Measurements from ENCODE around the gene DLG2. TPM values are rescaled to one million over a fixed set of nuclear protein-coding genes. Genes with fewer than 3 reads are reported as not detected.

The DLG2 gene
- polyA plus RNA-seq, 6 donors from 2014 or later, result 0.93 to 2.4 (median 1.3) TPM

DNA sequence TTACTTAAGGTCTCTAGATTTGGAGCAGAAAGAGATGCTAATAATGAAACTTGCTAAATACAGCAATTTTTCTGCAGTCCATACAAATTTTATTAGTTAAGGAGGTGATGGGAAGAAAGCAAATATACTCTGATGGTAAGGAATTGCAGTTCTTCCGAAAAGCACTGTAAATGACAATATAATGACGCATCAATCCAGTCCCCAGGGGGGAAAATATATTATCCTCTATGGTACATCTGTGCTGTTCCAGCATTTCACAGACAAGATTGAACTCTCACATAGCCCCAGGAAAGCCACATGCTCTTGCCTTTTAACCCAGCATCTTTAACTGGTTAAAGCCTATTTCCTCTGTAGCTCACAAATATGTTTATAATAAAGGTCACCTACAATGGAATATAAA, 1924.3 kb downstream of the DLG2 start:
- no peaks in the 10 kb centered on the region for H3K4me1 Mint-ChIP-seq
- peaks cover 13 to 16% (median 15%) of the 10 kb centered on the region in 3 donors for H3K27me3 Mint-ChIP-seq
- H3K9me3 Mint-ChIP-seq, result no peaks in the 10 kb centered on the region
- H3K4me3 Mint-ChIP-seq, result no peak overlapping the region
- no peak overlapping the region for H3K27ac Mint-ChIP-seq
- no peaks in the 10 kb centered on the region for H3K36me3 Mint-ChIP-seq
- no peak for DNase-seq
- ATAC-seq (ENCODE audit: low read depth in 2 of 2), result no peak

DNA sequence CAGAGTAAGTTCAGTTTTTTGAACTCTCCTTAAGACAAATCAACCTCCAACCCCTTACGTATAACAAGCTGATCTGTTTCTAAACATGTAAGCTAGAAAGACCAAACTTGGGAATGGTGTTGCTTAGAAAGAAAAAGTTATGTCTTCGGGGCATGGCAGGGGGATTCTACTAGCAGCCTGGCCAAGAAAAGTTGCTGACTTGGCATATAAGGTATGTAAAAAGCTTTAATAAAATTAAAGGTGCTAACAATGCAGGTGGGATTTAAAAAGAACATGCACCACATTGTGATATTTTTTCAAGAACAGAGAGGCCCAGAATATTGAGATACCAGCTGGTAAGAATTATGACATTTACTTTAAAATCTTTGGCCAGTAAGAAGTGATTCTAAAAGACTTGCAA, 1929.6 kb downstream of the DLG2 start:
- H3K4me1 Mint-ChIP-seq, result no peaks in the 10 kb centered on the region
- ATAC-seq (ENCODE audit: low read depth in 2 of 2) (no peak), DNase-seq (no peak)
- H3K27me3 Mint-ChIP-seq, result peaks cover 22 to 28% (median 26%) of the 10 kb centered on the region in 3 donors
- no peak overlapping the region for H3K27ac Mint-ChIP-seq
- no peak overlapping the region for H3K4me3 Mint-ChIP-seq
- H3K36me3 Mint-ChIP-seq, result no peaks in the 10 kb centered on the region
- H3K9me3 Mint-ChIP-seq, result no peaks in the 10 kb centered on the region

DNA sequence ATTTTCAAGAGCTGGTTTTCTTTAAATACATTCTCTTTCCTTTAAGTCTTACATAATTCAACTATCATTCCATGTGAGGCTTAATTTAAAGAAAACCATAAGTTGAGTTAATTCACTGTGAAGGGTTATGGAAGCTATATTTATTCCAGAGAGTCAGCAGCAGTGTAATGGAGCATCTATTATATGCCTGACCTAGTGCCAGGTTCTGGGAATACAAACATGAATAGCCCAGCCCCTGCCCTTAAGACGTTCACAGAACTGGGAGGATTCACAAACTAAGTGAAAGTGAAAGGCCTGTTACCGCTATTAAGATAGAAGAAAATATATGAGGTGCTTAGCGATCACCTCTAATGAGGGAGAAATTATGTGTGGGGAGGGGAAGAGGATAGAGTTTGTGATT, 1932.1 kb downstream of the DLG2 start:
- ATAC-seq (ENCODE audit: low read depth in 2 of 2) (no peak), DNase-seq (no peak)
- no peaks in the 10 kb centered on the region for H3K9me3 Mint-ChIP-seq
- H3K27ac Mint-ChIP-seq, result no peak overlapping the region
- no peaks in the 10 kb centered on the region for H3K36me3 Mint-ChIP-seq
- H3K27me3 Mint-ChIP-seq, result peaks cover 19 to 28% (median 24%) of the 10 kb centered on the region in 3 donors
- H3K4me1 Mint-ChIP-seq, result no peaks in the 10 kb centered on the region
- H3K4me3 Mint-ChIP-seq, result no peak overlapping the region

DNA sequence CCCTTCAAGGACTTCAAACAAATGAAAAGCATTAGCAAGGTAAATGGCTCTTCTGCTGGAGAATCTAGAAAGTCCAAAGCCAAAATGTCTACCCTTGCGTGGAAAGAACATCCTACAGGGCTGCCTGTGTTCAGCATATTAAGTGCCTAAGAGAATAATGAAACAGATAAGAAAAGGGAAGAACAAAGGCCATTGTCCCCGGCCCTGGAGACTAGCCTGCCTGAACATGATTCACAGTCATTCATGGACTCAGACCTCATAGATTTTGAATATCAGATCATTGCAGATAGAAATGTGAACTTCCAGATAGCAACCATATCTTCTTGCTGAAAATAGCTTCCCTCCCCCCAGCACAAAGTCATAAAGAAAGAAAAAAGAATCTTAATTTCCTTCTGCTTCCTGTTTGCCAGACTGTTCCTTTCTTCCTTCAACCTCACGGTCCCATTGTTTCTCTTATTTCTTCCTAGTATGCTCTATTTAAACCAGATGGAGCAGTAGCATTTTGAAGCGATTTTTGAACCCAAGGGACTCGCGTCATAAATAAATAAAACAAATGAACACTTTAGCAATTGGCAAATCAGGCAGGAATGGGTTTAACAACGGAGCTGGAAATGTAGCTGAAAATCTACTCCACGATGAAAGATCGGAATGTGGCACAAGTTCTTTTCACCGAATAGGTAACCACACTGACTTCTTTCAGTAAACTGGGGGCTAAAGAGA, 1932.8 kb downstream of the DLG2 start:
- DNase-seq (no peak), ATAC-seq (ENCODE audit: low read depth in 2 of 2) (no peak)
- no peaks in the 10 kb centered on the region for H3K36me3 Mint-ChIP-seq
- peaks cover 19 to 28% (median 24%) of the 10 kb centered on the region in 3 donors for H3K27me3 Mint-ChIP-seq
- H3K4me3 Mint-ChIP-seq, result no peak overlapping the region
- no peaks in the 10 kb centered on the region for H3K9me3 Mint-ChIP-seq
- H3K27ac Mint-ChIP-seq, result peak overlapping the region in 1 of 6 donors; percentile 16
- no peaks in the 10 kb centered on the region for H3K4me1 Mint-ChIP-seq

DNA sequence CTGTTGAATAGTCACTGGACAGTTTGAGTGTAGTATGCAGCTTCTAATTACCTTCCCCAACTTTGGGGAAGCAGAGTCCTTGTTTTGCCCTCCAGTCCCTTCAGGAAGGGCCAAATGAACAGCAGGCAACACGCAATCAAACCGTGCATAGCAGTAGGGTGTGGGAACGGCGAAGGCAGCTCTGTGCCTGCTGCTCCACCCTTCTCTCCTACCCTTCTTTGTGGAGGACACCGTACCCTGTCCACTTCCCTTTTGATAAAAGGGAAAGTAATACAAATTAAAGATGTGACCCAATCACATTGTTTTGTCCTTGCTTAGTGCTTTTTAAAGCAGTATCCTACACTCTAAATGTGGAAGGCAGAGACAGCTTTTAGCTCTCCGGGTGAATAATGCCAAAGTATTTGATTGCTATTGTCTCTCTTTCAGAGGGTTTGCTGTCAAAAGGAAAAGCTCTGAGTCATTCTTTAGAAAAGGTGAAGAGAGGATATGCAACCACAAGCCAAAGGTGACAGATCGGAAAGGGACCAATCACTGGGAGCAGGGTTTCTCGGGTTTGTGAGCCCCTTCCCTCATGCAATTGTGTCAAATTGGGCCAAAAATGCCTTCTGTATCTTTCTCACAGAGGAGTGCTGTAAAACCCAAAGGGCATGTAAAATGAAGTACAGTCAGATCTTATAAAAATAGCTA, 1933.7 kb downstream of the DLG2 start:
- ATAC-seq (ENCODE audit: low read depth in 2 of 2), result no peak
- Mint-ChIP-seq H3K4me3 (no peak overlapping the region), H3K27me3 (peaks cover 19 to 28% (median 24%) of the 10 kb centered on the region in 3 donors), H3K27ac (no peak overlapping the region), H3K4me1 (no peaks in the 10 kb centered on the region), H3K9me3 (no peaks in the 10 kb centered on the region), H3K36me3 (no peaks in the 10 kb centered on the region)
- no peak for DNase-seq

DNA sequence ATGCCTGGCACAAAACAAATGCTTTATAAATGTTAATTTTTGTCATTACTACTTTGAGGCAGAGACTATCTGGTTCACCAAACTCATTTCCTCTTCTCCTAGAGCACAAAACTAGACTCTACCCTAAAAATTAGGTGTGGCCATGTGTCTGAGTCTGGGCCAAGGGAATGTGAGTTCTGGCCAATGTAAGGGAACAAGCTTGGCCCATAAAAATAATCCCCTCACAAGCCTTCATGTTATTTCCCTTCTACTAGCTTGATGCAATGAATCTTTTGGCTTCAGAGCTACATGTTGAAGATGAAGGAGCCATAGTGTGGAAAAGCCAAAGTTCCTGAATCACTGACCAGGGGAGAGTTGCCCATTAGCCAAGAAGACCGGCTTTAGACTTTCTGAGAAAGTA, 1934.5 kb downstream of the DLG2 start:
- DNase-seq, result no peak
- ATAC-seq (ENCODE audit: low read depth in 2 of 2), result no peak
- peaks cover 24 to 35% (median 26%) of the 10 kb centered on the region in 3 donors for H3K27me3 Mint-ChIP-seq
- H3K27ac Mint-ChIP-seq, result no peak overlapping the region
- H3K4me1 Mint-ChIP-seq, result no peaks in the 10 kb centered on the region
- H3K36me3 Mint-ChIP-seq, result no peaks in the 10 kb centered on the region
- H3K9me3 Mint-ChIP-seq, result no peaks in the 10 kb centered on the region
- H3K4me3 Mint-ChIP-seq, result no peak overlapping the region

DNA sequence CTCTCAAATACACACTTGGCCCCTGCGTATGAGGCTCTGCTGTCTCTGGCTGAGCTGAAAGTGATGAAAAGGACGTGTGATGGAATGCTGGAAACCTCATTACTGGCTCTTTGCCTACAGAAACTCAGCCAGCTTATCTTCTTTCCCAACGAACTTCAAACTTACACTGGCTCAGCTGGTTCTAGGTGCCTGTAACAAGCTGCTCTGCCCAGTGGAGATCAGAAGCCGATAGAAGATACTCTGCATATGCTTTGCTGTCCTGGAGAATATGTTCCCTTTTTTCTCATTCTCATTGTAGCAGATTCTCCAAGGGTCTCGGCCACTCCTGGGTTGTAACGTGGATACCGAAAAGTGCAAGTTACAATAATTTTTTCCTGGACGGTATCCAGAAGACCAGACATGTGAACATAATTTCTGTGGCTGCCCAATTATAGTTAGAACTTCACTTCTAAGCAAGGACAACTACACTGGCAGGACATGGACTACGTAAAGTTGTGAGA, 1935.6 kb downstream of the DLG2 start:
- no peak overlapping the region for H3K4me3 Mint-ChIP-seq
- H3K27ac Mint-ChIP-seq, result no peak overlapping the region
- no peaks in the 10 kb centered on the region for H3K9me3 Mint-ChIP-seq
- ATAC-seq (ENCODE audit: low read depth in 2 of 2), result no peak
- no peaks in the 10 kb centered on the region for H3K4me1 Mint-ChIP-seq
- H3K27me3 Mint-ChIP-seq, result peaks cover 24 to 35% (median 28%) of the 10 kb centered on the region in 3 donors
- no peak for DNase-seq
- no peaks in the 10 kb centered on the region for H3K36me3 Mint-ChIP-seq

DNA sequence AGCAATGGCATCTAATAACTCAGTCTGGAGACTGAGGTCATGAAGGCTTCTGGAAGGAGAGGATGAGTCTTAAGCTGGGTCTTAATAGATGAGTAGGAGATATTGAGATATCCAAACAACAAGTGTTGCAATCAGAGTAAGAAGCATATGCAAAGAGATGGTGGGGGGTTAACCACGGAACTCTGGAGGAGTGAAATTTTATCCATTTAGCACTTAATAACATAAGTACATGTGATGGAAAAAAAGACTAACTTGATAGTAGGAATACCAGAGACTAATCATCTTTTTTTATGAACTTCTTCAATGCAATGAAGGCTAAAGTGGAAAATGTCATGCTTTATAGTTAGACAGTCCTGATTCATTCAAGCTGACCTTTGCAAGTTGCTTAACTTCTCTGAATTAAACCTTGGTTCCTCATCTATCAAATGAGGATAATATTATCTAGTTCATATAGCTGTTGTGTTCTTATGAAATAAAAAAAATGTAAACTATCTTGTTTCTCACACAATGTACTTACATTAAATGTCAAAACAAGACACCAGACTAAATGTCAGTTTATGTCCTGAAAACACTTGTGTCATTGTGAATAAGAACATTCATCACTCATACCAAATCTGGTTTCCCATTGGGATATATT, 1937.9 kb downstream of the DLG2 start:
- ATAC-seq (ENCODE audit: low read depth in 2 of 2) (no peak), DNase-seq (no peak)
- H3K27ac Mint-ChIP-seq, result no peak overlapping the region
- H3K27me3 Mint-ChIP-seq, result peaks cover 27 to 35% (median 29%) of the 10 kb centered on the region in 3 donors
- H3K4me1 Mint-ChIP-seq, result no peaks in the 10 kb centered on the region
- peaks cover 0 to 3% (median 0%) of the 10 kb centered on the region in 7 donors for H3K9me3 Mint-ChIP-seq
- no peak overlapping the region for H3K4me3 Mint-ChIP-seq
- no peaks in the 10 kb centered on the region for H3K36me3 Mint-ChIP-seq

DNA sequence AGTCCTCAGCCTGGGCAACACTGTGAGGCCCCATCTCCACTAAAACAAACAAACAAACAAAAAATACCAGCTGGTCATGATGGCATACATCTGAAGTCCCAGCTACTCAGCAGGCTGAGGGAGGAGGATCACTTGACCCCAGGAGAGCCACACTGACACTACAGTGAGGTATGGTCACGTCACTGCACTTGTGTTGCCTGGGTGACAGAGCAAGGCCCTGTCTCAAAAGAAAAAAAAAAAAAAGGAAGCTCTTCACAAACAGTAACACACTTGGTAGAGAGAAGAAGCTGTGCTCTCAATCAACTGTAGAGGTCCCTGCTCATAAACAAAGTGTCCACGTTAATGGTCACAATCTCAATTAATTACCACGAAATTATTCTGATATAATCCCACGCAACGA, 1939.4 kb downstream of the DLG2 start:
- no peak for ATAC-seq (ENCODE audit: low read depth in 2 of 2)
- Mint-ChIP-seq H3K27me3 (peaks cover 28 to 42% (median 36%) of the 10 kb centered on the region in 3 donors), H3K9me3 (peaks cover 0 to 3% (median 0%) of the 10 kb centered on the region in 7 donors), H3K27ac (no peak overlapping the region), H3K36me3 (no peaks in the 10 kb centered on the region), H3K4me3 (no peak overlapping the region), H3K4me1 (peaks cover 0 to under 1% (median 0%) of the 10 kb centered on the region in 3 donors)
- DNase-seq, result no peak

DNA sequence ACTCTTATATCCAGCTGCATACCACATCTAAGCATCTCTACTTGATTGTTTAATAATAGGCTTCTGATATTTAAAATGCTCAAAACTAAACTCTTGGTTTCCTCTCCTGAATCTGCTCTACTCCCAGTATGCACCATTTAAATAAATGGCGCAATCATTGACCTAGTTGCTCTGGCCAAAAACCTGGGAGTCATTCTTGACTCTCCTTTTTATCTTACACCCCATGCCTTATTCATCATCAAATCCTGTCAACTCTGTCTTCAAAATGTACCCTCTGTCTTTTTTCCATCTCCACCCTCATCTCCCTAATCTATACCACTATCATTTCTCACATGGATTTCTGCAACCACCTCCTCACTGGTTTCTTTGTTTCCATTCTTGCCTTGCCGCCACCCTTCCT, 1941.4 kb downstream of the DLG2 start:
- Mint-ChIP-seq H3K36me3 (no peaks in the 10 kb centered on the region), H3K4me3 (no peak overlapping the region), H3K27me3 (peaks cover 33 to 37% (median 36%) of the 10 kb centered on the region in 3 donors), H3K9me3 (peaks cover 0 to 3% (median 0%) of the 10 kb centered on the region in 7 donors), H3K4me1 (peaks cover 0 to 13% (median 0%) of the 10 kb centered on the region in 3 donors), H3K27ac (no peak overlapping the region)
- no peak for ATAC-seq (ENCODE audit: low read depth in 2 of 2)
- no peak for DNase-seq

DNA sequence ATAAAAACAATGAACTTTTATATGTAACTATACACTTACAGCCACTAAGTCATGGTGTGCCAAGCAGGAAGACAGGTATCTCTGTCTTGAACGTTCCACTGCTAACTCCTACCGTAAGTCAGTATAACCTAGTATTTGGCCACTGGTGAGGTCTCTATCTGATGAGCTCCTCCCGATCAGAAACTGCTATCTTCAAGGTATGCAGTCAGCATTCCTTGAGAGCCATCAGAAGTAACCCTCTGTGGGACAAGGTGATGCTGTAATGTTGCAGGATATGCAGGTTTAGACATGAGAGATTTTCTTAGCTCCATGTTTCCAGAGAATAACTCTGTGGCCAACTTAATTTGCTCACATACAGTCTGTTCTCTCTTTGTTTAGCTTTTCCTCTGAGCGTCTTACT, 1943.1 kb downstream of the DLG2 start:
- Mint-ChIP-seq H3K27ac (no peak overlapping the region), H3K9me3 (peaks cover 0 to 3% (median 0%) of the 10 kb centered on the region in 7 donors), H3K27me3 (peaks cover 38 to 48% (median 46%) of the 10 kb centered on the region in 3 donors), H3K4me3 (no peak overlapping the region), H3K36me3 (no peaks in the 10 kb centered on the region), H3K4me1 (peaks cover 0 to 13% (median 0%) of the 10 kb centered on the region in 3 donors)
- ATAC-seq (ENCODE audit: low read depth in 2 of 2) (no peak), DNase-seq (no peak)

DNA sequence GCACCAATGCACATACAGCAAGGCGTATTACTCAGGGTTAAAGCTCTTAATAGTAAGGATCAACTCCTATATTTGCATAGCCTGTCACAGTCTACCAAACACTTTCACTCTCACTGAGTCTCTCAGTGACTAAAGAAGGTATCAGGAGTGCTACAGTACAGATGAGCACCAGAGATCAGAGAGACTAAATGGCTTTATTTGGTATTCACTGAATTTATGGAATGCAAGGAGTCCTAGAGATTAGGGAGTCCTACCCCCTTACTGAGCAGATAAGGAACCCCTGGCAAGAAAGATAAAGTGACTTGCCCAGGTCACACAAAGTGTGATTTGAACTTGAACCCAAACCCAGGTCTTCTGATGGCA, 1944.6 kb downstream of the DLG2 start:
- no peak overlapping the region for H3K27ac Mint-ChIP-seq
- no peaks in the 10 kb centered on the region for H3K36me3 Mint-ChIP-seq
- H3K27me3 Mint-ChIP-seq, result peaks cover 30 to 52% (median 40%) of the 10 kb centered on the region in 3 donors
- H3K9me3 Mint-ChIP-seq, result peaks cover 0 to 3% (median 0%) of the 10 kb centered on the region in 7 donors
- DNase-seq (no peak), ATAC-seq (ENCODE audit: low read depth in 2 of 2) (peak; percentile 40 to 55)
- peaks cover 0 to 13% (median 0%) of the 10 kb centered on the region in 3 donors for H3K4me1 Mint-ChIP-seq
- no peak overlapping the region for H3K4me3 Mint-ChIP-seq

DNA sequence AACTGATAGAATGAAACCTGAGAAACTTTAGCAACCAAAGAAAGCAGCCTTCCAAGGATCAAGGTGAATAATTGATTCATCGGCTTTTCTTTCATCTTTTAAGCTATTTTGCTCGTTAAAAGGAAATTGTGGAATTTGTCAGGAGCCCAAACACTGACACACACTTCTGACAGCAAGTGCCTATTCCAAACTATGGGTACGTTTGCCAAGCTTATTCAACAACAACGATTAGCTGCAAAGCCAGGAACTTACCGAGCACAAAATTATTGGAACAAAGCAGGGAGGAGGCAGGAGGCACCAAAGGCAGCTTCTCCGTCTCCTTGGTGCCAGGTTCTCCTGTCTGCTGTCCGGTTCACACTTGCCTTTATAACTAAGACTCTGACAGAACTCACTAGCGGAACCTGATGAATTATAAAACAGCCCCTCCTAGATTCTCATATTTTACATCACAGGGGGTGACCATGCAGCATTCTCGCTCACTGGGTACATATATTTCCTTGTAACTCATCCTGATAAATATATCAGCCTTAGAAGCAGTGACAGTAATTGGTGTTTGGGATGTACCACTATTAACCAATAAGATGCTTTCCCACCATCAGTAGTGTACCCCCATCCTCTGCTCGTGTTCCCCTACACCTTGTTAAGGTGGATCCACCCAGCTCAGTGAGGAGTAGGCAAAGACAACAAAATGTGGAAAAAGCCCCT, 1945.1 kb downstream of the DLG2 start:
- peaks cover 0 to 3% (median 0%) of the 10 kb centered on the region in 7 donors for H3K9me3 Mint-ChIP-seq
- ATAC-seq (ENCODE audit: low read depth in 2 of 2), result no peak
- peaks cover 0 to 13% (median 0%) of the 10 kb centered on the region in 3 donors for H3K4me1 Mint-ChIP-seq
- DNase-seq, result no peak
- peaks cover 30 to 52% (median 39%) of the 10 kb centered on the region in 3 donors for H3K27me3 Mint-ChIP-seq
- H3K27ac Mint-ChIP-seq, result no peak overlapping the region
- peak overlapping the region in 2 of 8 donors; percentile 8 to 63 for H3K4me3 Mint-ChIP-seq
- H3K36me3 Mint-ChIP-seq, result no peaks in the 10 kb centered on the region
